Neural progenitor cell (in vitro differentiated cells): ENCODE data around the gene NODAL. TPM values are rescaled to one million over a fixed set of nuclear protein-coding genes. Genes with fewer than 3 reads are reported as not detected.

Experiments used
- DNase-seq: peaks from one replicate; pipeline ENCODE4 v3.0.0-alpha.2; 2016; ENCODE audit warnings: low spot score
- H2AFZ ChIP-seq: fragments of 200-600 bp; sonication (generic); replicated peaks from 2 replicates; pipeline ENCODE4 v1.6.1; 2016; ENCODE audit warnings: antibody characterized with exemption
- H3F3A ChIP-seq: fragments of 200-600 bp; sonication (generic); 2 replicates; pipeline ENCODE4 v1.6.1; 2016; ENCODE audit warnings: antibody characterized with exemption, low read depth
- H3K27ac ChIP-seq: fragments of 200-600 bp; sonication (generic); 2 replicates; pipeline ENCODE4 v1.5.1; 2016; ENCODE audit warnings: mild to moderate bottlenecking
- H3K27me3 ChIP-seq: fragments of 200-600 bp; sonication (generic); 2 replicates; pipeline ENCODE4 v1.6.1; 2016; ENCODE audit warnings: mild to moderate bottlenecking, moderate library complexity
- H3K36me3 ChIP-seq: fragments of 200-600 bp; sonication (generic); 2 replicates; pipeline ENCODE4 v1.5.1; 2016
- H3K4me1 ChIP-seq: fragments of 200-600 bp; sonication (generic); 2 replicates; pipeline ENCODE4 v1.6.1; 2016; ENCODE audit warnings: mixed run types
- H3K4me2 ChIP-seq: fragments of 200-600 bp; sonication (generic); 2 replicates; pipeline ENCODE4 v1.6.1; 2016
- H3K4me3 ChIP-seq: fragments of 200-600 bp; sonication (generic); 2 replicates; pipeline ENCODE4 v1.5.1; 2016
- H3K79me2 ChIP-seq: fragments of 200-600 bp; sonication (generic); 2 replicates; pipeline ENCODE4 v1.6.1; 2016; ENCODE audit warnings: low read depth
- H3K9ac ChIP-seq: fragments of 200-600 bp; sonication (generic); 2 replicates; pipeline ENCODE4 v1.6.1; 2016
- H3K9me3 ChIP-seq: fragments of 200-600 bp; sonication (generic); 2 replicates; pipeline ENCODE4 v1.5.1; 2016; ENCODE audit warnings: low read depth
- H4K20me1 ChIP-seq: fragments of 200-600 bp; sonication (generic); 2 replicates; pipeline ENCODE4 v1.6.1; 2016; ENCODE audit warnings: low read depth
- H3K27ac Mint-ChIP-seq: 3 replicates; pipeline ENCODE4 v1.8.0; 2021; ENCODE audit warnings: mixed read lengths
- H3K27me3 Mint-ChIP-seq: 2 replicates; pipeline ENCODE4 v1.8.0; 2022; ENCODE audit warnings: low read depth, mild to moderate bottlenecking, inconsistent platforms, moderate library complexity, mixed read lengths; ENCODE audit not compliant: insufficient read depth
- H3K36me3 Mint-ChIP-seq: 3 replicates; pipeline ENCODE4 v1.8.0; 2021; ENCODE audit warnings: mixed read lengths
- H3K4me1 Mint-ChIP-seq: 3 replicates; pipeline ENCODE4 v1.8.0; 2021; ENCODE audit warnings: mixed read lengths
- H3K4me3 Mint-ChIP-seq: 3 replicates; pipeline ENCODE4 v1.8.0; 2021; ENCODE audit warnings: mild to moderate bottlenecking, moderate library complexity, mixed read lengths
- H3K9me3 Mint-ChIP-seq: 3 replicates; pipeline ENCODE4 v1.8.0; 2020; ENCODE audit warnings: mixed read lengths
- EZH2 ChIP-seq: fragments of 200-600 bp; sonication (generic); IDR thresholded peaks from 2 replicates; pipeline ENCODE4 v1.6.1; 2017; ENCODE audit warnings: antibody characterized with exemption, mild to moderate bottlenecking, moderate library complexity
- EZH2phosphoT487 ChIP-seq: fragments of 200-600 bp; sonication (generic); IDR thresholded peaks from 2 replicates; pipeline ENCODE4 v1.6.1; 2017; ENCODE audit warnings: antibody characterized with exemption
- total RNA-seq: library from RNA; depleted of rRNA; stranded (reverse); fragments of >200 nt; gene quantifications from 2 replicates; pipeline ENCODE4 v1.2.3, GENCODE V29; 2015; ENCODE audit warnings: low replicate concordance
- TF ChIP-seq, protein P1 (sequence below): fragments of 200-600 bp; sonication (generic); IDR thresholded peaks from 2 replicates; pipeline ENCODE4 v1.5.1; 2017; ENCODE audit warnings: antibody characterized with exemption, mild to moderate bottlenecking

Gene NODAL
- total RNA-seq, 1 donor from 2014 or later: not detected

DNA sequence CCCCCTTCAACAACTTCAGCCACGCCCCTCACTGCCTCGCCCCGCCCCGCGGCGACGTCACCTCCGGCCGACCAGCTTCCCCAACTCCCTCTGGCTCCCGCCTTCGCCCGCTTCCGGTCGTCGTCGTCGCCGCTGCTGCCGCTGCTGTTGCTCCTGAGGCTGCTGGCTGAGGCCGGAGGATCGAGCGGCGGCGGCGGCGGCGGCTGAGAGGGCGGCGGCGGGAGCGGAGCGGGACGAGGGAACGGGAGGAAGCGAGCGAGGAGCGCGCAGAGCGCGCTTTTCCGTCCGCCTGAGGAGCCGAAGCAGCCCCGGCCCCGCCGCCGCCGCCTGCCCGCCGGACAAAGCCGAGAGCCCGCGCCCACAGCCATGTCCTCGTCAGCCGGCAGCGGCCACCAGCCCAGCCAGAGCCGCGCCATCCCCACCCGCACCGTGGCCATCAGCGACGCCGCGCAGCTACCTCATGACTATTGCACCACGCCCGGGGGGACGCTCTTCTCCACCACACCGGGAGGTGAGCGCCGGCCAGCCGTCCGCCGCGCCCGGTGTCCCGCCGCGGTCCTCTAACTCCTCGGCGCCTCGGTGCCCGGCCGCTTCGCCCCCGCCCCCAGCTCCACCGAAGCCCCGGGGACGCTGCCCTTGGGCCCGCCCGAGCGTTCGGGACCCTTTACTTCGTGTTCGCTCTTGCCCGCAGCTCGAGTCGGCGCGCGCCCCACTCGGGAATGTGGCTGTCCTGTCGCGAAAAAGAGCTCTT is 37.3 kb downstream of the NODAL start, which contains the start of gene EIF4EBP2:
EIF4EBP2 (plus strand) TSS at position 110 of the 751 bp plus-strand sequence; CDS start at position 367, 257 bp downstream.
- Mint-ChIP-seq H3K27ac (peak within 1 kb of the TSS; percentile 97), H3K9me3 (peaks cover 11% of the 10 kb centered on the region), H3K4me3 (peak within 1 kb of the TSS; percentile 94), H3K4me1 (peaks cover 31% of the 10 kb centered on the region), H3K27me3 (peaks cover 7% of the 10 kb centered on the region), H3K36me3 (peaks cover 29% of the 10 kb centered on the region)
- peak within 1 kb of the TSS; percentile 97 for H3K4me2 ChIP-seq
- peak within 1 kb of the TSS; percentile 43 for H2AFZ ChIP-seq
- peak; percentile 97 for DNase-seq
- peak within 1 kb of the TSS; percentile 42 for H3K27ac ChIP-seq
- H3K4me3 ChIP-seq: peak within 1 kb of the TSS; percentile 76
- peaks cover 37% of the 10 kb centered on the region for H4K20me1 ChIP-seq
- H3K79me2 ChIP-seq: peaks cover 51% of the 10 kb centered on the region
- H3F3A ChIP-seq: peaks cover 20% of the 10 kb centered on the region
- H3K9ac ChIP-seq: peak within 1 kb of the TSS; percentile 72
- no peaks in the 10 kb centered on the region for H3K9me3 ChIP-seq
- TF ChIP-seq EZH2phosphoT487: no peak
- no peak for TF ChIP-seq EZH2
- TF ChIP-seq, protein P1, sequence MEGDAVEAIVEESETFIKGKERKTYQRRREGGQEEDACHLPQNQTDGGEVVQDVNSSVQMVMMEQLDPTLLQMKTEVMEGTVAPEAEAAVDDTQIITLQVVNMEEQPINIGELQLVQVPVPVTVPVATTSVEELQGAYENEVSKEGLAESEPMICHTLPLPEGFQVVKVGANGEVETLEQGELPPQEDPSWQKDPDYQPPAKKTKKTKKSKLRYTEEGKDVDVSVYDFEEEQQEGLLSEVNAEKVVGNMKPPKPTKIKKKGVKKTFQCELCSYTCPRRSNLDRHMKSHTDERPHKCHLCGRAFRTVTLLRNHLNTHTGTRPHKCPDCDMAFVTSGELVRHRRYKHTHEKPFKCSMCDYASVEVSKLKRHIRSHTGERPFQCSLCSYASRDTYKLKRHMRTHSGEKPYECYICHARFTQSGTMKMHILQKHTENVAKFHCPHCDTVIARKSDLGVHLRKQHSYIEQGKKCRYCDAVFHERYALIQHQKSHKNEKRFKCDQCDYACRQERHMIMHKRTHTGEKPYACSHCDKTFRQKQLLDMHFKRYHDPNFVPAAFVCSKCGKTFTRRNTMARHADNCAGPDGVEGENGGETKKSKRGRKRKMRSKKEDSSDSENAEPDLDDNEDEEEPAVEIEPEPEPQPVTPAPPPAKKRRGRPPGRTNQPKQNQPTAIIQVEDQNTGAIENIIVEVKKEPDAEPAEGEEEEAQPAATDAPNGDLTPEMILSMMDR: no peak
- no peaks in the 10 kb centered on the region for H3K27me3 ChIP-seq
- H3K4me1 ChIP-seq: peaks cover 13% of the 10 kb centered on the region
- peaks cover 6% of the 10 kb centered on the region for H3K36me3 ChIP-seq

DNA sequence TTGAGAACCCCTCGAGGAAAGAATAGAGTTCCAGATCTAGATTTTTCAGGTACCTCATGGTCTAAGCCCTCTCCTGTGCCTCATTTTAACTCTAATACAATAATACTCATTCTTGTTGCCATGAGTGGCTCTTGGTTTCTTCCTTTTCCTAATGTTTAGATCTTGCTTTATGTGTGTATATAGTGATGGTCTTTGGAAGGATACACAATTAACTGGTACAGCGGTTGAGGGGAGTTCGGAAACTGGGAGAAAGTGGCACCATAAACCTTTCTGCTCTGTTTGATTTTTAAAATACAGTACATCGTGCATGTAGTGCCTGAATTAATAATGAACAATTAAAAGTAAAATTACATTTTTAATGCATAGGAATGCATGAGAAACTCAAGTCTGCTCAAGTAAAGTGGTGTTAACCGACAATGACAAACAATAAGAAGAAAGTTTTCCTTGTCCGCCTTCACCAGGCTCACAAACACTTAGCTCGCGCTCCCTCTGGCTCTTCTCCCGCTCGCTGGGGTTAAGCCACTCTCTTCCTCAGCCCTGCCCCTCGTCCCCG is 37.9 kb downstream of the NODAL start:
- H3K36me3 Mint-ChIP-seq: peaks cover 23% of the 10 kb centered on the region
- TF ChIP-seq, protein P1: no peak
- TF ChIP-seq EZH2: no peak
- Histone ChIP-seq H4K20me1 (peaks cover 30% of the 10 kb centered on the region), H3K4me1 (peaks cover 13% of the 10 kb centered on the region), H3K27me3 (no peaks in the 10 kb centered on the region), H3K4me2 (peak overlapping the region; percentile 56), H3K4me3 (peak overlapping the region; percentile 76), H3K9ac (no peak overlapping the region), H2AFZ (peak overlapping the region; percentile 43), H3F3A (peaks cover 20% of the 10 kb centered on the region), H3K36me3 (peaks cover 6% of the 10 kb centered on the region), H3K79me2 (peaks cover 44% of the 10 kb centered on the region), H3K27ac (no peak overlapping the region), H3K9me3 (no peaks in the 10 kb centered on the region)
- peaks cover 7% of the 10 kb centered on the region for H3K27me3 Mint-ChIP-seq
- H3K9me3 Mint-ChIP-seq: peaks cover 4% of the 10 kb centered on the region
- peak overlapping the region; percentile 97 for H3K27ac Mint-ChIP-seq
- no peak for DNase-seq
- H3K4me1 Mint-ChIP-seq: peaks cover 30% of the 10 kb centered on the region
- peak overlapping the region; percentile 94 for H3K4me3 Mint-ChIP-seq

DNA sequence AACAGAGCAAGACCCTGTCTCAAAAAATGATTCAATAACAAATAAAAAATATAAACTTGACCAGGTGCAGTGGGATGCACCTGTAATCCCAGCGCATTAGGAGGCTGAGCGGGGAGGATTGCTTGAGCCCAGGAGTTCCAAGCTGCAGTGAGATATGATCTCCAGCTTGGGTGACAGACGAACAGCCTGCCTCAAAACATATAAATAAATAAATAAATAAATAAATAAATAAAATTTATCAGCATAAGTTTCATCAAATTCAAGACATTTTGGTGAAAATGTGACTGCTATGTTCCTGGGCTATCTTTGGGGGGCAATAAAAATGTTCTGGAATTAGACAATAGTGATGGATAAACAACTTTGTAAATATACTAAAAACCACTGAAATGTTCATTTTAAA is 42.3 kb downstream of the NODAL start:
- no peak for DNase-seq
- no peak for TF ChIP-seq EZH2
- no peak overlapping the region for H3K4me2 ChIP-seq
- Mint-ChIP-seq H3K9me3 (no peaks in the 10 kb centered on the region), H3K27me3 (no peaks in the 10 kb centered on the region), H3K36me3 (no peaks in the 10 kb centered on the region), H3K4me3 (no peak overlapping the region), H3K27ac (no peak overlapping the region), H3K4me1 (peaks cover 5% of the 10 kb centered on the region)
- H3K79me2 ChIP-seq: peaks cover 2% of the 10 kb centered on the region
- no peaks in the 10 kb centered on the region for H3K9me3 ChIP-seq
- no peak overlapping the region for H3K4me3 ChIP-seq
- no peaks in the 10 kb centered on the region for H3K27me3 ChIP-seq
- peaks cover 3% of the 10 kb centered on the region for H3K4me1 ChIP-seq
- no peak overlapping the region for H3K27ac ChIP-seq
- no peaks in the 10 kb centered on the region for H3K36me3 ChIP-seq
- H3F3A ChIP-seq: peaks cover 7% of the 10 kb centered on the region
- no peak overlapping the region for H3K9ac ChIP-seq
- H2AFZ ChIP-seq: no peak overlapping the region
- no peaks in the 10 kb centered on the region for H4K20me1 ChIP-seq

DNA sequence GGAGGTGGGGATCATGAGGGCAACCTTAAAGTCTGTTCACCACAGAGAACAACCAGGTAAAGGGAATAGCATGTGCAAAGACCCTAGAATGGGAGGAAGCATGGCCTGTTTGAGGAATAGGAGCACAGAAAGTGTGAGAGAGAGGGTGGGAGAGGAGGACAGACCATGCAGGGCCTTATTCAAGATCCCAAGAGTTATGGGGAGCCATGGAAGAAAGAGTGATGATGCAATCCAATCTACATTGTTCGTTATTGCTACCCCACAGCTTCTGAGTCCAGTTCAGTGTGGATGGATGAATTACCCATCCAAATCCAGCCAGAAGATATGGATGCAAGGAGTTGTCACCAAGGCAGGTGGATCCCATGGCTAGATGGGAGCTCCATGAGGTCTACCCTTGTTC is 45.3 kb downstream of the NODAL start:
- no peaks in the 10 kb centered on the region for H3K9me3 Mint-ChIP-seq
- Histone ChIP-seq H3K36me3 (no peaks in the 10 kb centered on the region), H4K20me1 (no peaks in the 10 kb centered on the region), H3K79me2 (no peaks in the 10 kb centered on the region), H3K9ac (no peak overlapping the region), H3K4me1 (no peaks in the 10 kb centered on the region), H3K4me2 (no peak overlapping the region), H2AFZ (no peak overlapping the region), H3K27me3 (no peaks in the 10 kb centered on the region), H3K4me3 (no peak overlapping the region), H3K27ac (no peak overlapping the region), H3F3A (no peaks in the 10 kb centered on the region), H3K9me3 (no peaks in the 10 kb centered on the region)
- H3K27me3 Mint-ChIP-seq: peaks cover under 1% of the 10 kb centered on the region
- DNase-seq: no peak
- H3K4me1 Mint-ChIP-seq: no peaks in the 10 kb centered on the region
- no peak overlapping the region for H3K27ac Mint-ChIP-seq
- no peaks in the 10 kb centered on the region for H3K36me3 Mint-ChIP-seq
- TF ChIP-seq EZH2: no peak
- TF ChIP-seq EZH2phosphoT487: no peak
- TF ChIP-seq, protein P1: no peak
- no peak overlapping the region for H3K4me3 Mint-ChIP-seq
